A673 (cell line): ENCODE measurements around the gene SPATA32.

Experiments used
- CTCF ChIP-seq: fragments of 300-800, 200-600 bp; sonication (generic); conservative IDR thresholded peaks from 2 replicates; pipeline ENCODE4 v1.5.1; 2017; ENCODE audit warnings: low read depth, mild to moderate bottlenecking, antibody characterized with exemption, low read length, moderate library complexity, mixed read lengths
- EZH2 ChIP-seq: fragments of 200-600 bp; sonication (generic); IDR thresholded peaks from 2 replicates; pipeline ENCODE4 v1.6.1; 2017; ENCODE audit warnings: borderline replicate concordance, low read depth, mild to moderate bottlenecking, mixed read lengths, antibody characterized with exemption, low read length; ENCODE audit not compliant: poor library complexity, severe bottlenecking

GRCh38 chr17:45287526-45288500 is 25.9 kb upstream of the SPATA32 start:
- TF ChIP-seq CTCF = no peak
- no peak for TF ChIP-seq EZH2
